Stimulated activated CD4-positive, alpha-beta T cell treated with anti-CD3 and anti-CD28 coated beads, Interleukin-15, amount 100 ng/mL, for 48 hours (primary cell): ENCODE results near the gene AMY2A.
"Not testable (repeated sequence)": the region's sequence is repeated elsewhere in the genome, so short reads cannot be mapped to it uniquely, and the experiment has no call there.

ENCODE experiments used
- DNase-seq, 2 donors: peaks; one replicate each; pipeline ENCODE4 v3.0.0-alpha.2; 2020; ENCODE audit warnings: low read depth in 2 of 2

AMY2A gene

GRCh38 chr1:103616994-103617477 is at the start of gene AMY2A:
Gene AMY2A, plus strand, starts transcription at chr1:103617427. Its CDS starts 14 bp downstream, at chr1:103617441.
- not testable (repeated sequence) for DNase-seq

GRCh38 chr1:103569493-103569892 is 47.7 kb upstream of the AMY2A start:
- no peak for DNase-seq

- not testable (repeated sequence) for DNase-seq
Observed at GRCh38 chr1:103571289-103571688, 45.9 kb upstream of the AMY2A start, which contains the start of gene AMY2B. Gene AMY2B, plus strand, starts transcription at chr1:103571589. Its CDS starts 14 bp downstream, at chr1:103571603.

GRCh38 chr1:103576065-103576464 is 41.2 kb upstream of the AMY2A start:
- DNase-seq = no peak

- not testable (repeated sequence) for DNase-seq
Observed at GRCh38 chr1:103576784-103577183, 40.4 kb upstream of the AMY2A start.

DNA sequence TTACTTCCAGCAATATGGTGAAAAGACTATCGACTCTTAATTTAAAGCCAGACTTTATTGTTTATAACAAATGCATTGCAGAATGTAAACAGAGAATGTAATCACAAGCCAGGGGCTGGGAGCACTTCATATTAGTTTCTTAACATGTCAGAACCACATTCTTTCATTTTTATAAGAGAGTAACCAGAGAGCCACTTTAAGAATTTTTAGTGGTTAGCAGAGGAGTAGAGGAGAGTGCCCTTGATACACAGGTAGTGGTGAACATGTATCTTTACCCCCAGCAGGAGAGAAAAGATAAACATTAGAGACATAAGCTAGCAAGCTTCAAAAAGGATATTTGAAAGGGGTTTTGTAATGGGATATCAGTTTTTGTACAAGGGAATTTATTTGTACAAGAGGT is 34.8 kb upstream of the AMY2A start:
- no peak for DNase-seq

DNA sequence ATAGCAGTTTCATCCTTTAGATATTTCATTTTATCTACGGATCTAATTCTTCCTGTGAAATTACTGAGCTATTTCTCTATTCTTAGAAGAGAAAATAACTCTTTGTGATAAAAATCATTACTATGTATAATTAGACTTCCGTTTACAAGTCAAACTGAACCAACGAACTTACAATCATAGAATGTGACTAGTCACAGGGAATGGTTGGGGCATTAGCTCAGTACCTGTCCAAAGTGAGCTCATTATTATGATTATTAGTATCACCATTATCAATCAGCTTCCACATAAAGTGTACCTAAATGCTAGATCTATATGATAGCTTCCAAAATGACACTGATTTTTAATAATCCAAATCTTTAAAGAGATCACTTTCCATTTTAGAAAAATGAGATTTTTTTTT is 33.3 kb upstream of the AMY2A start:
- DNase-seq = no peak

DNA sequence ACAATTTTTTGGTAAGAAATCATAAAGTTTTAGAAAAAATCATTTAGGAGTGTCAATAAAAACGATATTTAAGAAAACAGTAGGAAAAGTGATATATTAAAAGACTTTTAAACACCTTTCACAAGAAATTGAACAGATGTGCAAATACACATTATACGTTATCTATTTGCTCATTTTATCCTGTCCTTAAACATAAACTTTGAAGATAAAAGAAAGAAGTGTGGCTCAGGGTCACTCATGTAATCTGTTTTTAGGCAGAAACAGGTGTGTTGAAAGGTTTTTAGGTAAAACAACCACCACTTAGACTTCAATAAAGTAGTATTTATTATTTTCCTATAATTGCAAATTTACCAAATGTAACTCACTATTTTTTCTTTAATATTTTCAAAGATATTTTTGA is 32.7 kb upstream of the AMY2A start:
- no peak for DNase-seq

DNA sequence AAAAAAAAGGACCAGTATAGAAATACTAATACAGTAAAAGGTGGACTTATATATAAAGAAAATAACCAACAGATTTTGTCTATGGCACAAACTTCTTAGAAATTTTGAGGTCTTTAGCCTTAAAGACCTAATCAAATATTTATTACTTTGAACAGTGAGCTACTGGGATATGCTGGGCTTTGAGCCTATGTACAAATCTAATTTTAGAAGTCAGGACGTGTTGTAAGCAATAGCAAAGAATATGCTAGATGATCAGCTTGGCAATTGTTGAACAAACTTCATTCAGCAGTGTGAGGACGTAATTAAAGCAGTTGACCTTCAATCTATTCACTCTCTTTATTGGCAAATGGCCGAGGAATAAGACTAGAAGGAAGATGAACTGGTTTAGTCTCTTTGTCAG is 14.5 kb upstream of the AMY2A start:
- not testable (repeated sequence) for DNase-seq

DNA sequence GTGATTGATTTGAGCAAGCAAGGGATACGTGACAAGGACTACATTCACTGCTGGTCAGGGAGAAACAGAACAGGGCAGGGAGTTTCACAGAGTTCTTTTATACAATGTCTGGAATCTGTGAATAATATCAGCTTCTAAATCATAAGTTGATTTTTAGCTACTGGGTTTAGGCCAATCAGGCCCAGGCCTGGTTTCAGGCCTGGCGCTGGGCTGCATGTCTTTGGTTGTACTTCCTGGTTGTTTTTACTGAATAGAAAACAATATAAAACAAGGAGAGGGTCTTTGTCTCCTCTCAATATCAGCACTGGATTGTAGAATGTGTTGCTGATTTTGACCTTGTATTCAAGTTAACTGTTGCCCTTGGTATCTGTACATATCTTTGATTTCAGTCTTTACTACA is 865 bp upstream of the AMY2A start:
- DNase-seq = no peak

- DNase-seq = not testable (repeated sequence)
Observed at GRCh38 chr1:103627436-103627835, 10.2 kb downstream of the AMY2A start.

GRCh38 chr1:103641194-103641593 is 24.0 kb downstream of the AMY2A start:
- DNase-seq = not testable (repeated sequence)

DNA sequence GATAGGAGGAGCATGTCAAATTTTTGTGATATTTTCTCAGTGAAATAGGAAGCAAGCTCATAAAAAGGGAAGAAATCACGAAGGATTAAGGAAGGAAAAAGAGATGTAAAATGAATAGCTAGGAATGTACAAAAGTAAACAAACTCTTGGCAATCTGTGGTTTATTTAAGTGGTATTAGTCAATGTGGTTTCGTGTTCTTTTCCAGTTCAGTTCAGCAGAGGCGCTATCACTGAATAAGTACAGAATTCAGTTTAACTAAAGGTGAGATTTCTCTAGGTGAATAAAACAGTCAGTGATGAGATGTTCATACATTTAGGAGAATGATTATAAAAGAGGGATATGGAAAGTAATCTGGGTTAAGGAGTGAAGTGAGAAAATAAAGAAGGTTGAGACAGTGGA is 26.7 kb downstream of the AMY2A start:
- DNase-seq = not testable (repeated sequence)

- not testable (repeated sequence) for DNase-seq
Observed at GRCh38 chr1:103650305-103650704, 33.1 kb downstream of the AMY2A start.

DNA sequence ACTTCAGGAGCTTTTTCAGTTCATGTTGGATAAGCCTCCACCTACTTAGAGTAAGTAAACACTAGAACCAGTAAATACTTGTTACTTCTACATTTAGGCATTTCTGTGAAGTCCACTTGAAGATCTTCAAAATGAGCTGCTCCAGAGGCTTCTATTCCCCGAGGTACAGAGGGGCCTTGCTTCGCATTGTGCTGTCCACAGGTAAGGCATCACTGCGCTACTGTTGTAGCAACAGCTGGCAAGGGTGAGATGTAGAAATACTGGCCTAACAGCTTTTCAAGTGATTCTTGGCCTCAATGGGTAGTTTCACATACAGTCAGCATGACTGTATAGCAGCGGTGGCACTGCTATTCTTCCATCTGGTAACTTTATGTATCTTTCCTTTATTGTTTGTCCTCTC is 33.7 kb downstream of the AMY2A start:
- DNase-seq = not testable (repeated sequence)

GRCh38 chr1:103654133-103654532 is 36.9 kb downstream of the AMY2A start:
- DNase-seq = not testable (repeated sequence)

DNA sequence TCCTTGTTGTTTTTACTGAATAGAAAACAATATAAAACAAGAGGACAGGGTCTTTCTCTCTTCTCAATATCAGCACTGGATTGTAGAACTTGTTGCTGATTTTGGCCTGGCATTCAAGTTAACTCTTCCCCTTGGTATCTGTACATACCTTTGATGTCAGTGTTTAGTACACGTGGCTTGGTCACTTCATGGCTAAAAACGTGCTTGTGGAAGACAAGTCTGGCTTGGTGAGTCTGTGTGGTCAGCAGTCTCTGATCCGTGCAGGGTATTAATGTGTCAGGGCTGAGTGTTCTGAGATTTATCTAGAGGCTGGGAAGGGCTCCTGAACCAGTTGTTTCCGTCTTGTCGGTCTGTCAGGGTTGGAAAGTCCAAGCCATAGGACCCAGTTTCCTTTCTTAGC is 38.2 kb downstream of the AMY2A start, which contains the start of gene AMY1A:
Gene AMY1A (plus strand): TSS at position 301 of the 400 bp plus-strand sequence. CDS start 571 bp downstream, outside the sequence.
- not testable (repeated sequence) for DNase-seq
